ENCODE data around the gene NPC2.

NPC2 gene

GRCh38 chr14:74434294-74434693 lies 58.8 kb downstream of the NPC2 start:
- peaks cover 40% of the 10 kb centered on the region for H3K27me3 ChIP-seq (replicated peaks; ENCODE audit: control insufficient read depth, insufficient read depth, low read length)
- H3K9ac ChIP-seq (ENCODE audit: low read length), result no peak overlapping the region
- H3K36me3 ChIP-seq (ENCODE audit: control insufficient read depth, insufficient read depth, low read length, severe bottlenecking), result no peaks in the 10 kb centered on the region
- H3K4me1 ChIP-seq (ENCODE audit: control insufficient read depth, insufficient read depth, low read length), result peaks cover 3% of the 10 kb centered on the region
- H3K9me3 ChIP-seq (ENCODE audit: control insufficient read depth, low read length), result no peaks in the 10 kb centered on the region
- no peak overlapping the region for H3K4me3 ChIP-seq (ENCODE audit: low read length)
- DNase-seq (ENCODE audit: low read depth), result no peak

- Histone ChIP-seq H3K4me1 (ENCODE audit: control insufficient read depth, insufficient read depth, low read length) (no peaks in the 10 kb centered on the region), H3K27me3 (replicated peaks; ENCODE audit: control insufficient read depth, insufficient read depth, low read length) (peaks cover 56% of the 10 kb centered on the region), H3K9ac (ENCODE audit: low read length) (no peak overlapping the region), H3K4me3 (ENCODE audit: low read length) (no peak overlapping the region), H3K9me3 (ENCODE audit: control insufficient read depth, low read length) (no peaks in the 10 kb centered on the region), H3K36me3 (ENCODE audit: control insufficient read depth, insufficient read depth, low read length, severe bottlenecking) (no peaks in the 10 kb centered on the region)
- no peak for DNase-seq (ENCODE audit: low read depth)
These were observed 63.1 kb downstream of the NPC2 start for GRCh38 chr14:74429991-74430390.

All from adipocyte (in vitro differentiated cells).